GM19023 (cell line): ENCODE results near the gene PLXNB3.

ENCODE experiments used
- ATAC-seq: cut with Tn5 transposase; IDR thresholded peaks from one replicate; pipeline ENCODE4 v1.9.1; 2021; ENCODE audit warnings: mild to moderate bottlenecking, moderate library complexity; ENCODE audit not compliant: unreplicated experiment

Gene PLXNB3

DNA sequence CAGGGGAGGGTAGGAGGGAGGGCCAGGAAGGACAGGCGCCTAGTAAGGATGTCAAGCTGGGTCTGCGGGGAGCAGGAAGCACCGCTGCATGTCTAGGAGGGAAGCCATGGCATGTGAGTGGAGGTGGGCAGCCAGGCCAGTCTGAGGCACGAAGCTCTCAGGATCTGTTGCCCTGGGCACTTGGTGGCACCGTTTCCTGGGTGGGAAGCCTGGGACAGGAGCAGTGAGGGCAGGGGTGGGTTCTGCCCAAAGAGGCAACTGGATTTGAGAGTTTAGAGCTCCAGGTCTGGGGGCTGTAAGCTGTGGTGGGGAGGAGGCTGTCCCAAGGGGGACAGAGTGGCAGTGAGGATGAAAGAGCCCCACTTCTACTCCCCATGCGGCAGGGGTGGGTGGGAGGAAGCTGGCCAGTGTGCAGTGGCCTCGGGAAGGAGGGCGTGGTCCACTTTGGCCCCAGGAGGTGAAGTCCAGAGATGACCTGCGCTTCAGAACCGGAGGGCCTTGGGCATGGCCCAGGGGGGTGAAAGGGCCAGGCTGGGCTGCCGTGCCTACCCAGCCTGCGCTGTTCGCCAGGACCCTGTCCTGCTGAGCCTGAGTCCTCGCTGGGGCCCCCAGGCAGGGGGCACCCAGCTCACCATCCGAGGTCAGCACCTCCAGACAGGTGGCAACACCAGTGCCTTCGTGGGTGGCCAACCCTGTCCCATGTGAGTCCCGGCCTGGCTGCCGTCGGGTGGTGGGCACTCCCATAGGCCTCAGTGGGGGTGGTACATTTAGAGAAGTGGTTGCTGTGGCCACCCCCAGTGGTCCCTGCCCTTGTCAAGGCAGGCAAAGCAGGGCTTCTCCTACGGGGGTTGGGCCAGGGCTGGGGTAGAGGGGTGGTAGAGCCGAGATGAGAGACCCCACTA is 8.5 kb downstream of the PLXNB3 start:
- ATAC-seq: no peak

GRCh38 chrX:153773218-153773611 is 9.2 kb downstream of the PLXNB3 start:
- no peak for ATAC-seq

GRCh38 chrX:153773741-153774575 is 9.9 kb downstream of the PLXNB3 start:
- ATAC-seq: no peak

GRCh38 chrX:153774576-153775292 is 10.7 kb downstream of the PLXNB3 start:
- ATAC-seq: no peak

DNA sequence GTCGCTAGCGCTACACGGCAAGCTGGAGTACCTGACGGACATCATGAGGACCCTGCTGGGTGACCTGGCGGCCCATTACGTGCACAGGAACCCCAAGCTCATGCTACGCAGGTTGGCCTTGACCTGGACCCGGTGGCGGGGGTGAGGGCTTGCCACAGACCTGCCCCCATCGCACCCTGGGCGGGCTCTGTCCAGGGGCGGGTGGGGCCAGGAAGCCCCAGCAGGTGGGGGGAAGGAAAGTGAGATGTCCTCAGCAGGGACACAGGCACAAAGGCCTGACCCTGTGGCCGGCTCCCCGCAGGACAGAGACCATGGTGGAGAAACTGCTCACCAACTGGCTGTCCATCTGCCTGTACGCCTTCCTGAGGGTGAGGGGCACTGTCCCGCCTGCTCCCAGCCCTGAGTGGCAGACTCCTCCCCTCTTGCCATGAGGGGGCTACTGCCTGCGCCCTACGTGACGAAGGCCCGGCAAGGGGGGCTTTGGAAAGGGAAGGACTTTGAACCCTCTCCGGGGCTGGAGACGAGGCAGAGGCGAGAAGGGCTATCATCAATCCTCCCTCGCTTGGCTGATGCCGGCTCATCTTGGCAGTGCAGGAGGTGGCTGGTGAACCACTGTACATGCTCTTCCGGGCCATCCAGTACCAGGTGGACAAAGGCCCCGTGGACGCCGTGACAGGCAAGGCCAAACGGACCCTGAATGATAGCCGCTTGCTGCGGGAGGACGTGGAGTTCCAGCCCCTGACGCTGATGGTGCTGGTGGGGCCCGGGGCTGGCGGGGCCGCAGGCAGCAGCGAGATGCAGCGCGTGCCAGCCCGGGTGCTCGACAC is 11.5 kb downstream of the PLXNB3 start:
- ATAC-seq: no peak

DNA sequence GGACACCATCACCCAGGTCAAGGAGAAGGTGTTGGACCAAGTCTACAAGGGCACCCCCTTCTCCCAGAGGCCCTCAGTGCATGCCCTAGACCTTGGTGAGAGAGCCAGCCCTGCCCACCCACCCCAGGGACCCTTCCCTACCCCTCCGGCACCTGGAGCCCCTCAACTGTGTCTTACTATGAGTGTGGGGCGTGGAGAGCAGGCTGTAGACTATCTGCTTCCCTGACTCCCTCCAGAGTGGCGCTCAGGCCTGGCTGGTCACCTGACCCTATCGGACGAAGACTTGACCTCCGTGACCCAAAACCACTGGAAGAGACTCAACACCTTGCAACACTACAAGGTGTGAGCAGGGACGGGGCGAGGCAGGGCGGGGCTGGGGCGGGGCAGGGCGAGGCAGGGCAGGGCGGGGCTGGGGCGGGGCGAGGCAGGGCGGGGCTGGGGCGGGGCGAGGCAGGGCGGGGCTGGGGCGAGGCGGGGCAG is 12.1 kb downstream of the PLXNB3 start:
- no peak for ATAC-seq

- ATAC-seq: no peak
Observed at GRCh38 chrX:153776611-153777045, 12.6 kb downstream of the PLXNB3 start.

GRCh38 chrX:153777261-153778090 is 13.4 kb downstream of the PLXNB3 start:
- ATAC-seq: no peak

- no peak for ATAC-seq
Observed at GRCh38 chrX:153778181-153778580, 14.1 kb downstream of the PLXNB3 start.

DNA sequence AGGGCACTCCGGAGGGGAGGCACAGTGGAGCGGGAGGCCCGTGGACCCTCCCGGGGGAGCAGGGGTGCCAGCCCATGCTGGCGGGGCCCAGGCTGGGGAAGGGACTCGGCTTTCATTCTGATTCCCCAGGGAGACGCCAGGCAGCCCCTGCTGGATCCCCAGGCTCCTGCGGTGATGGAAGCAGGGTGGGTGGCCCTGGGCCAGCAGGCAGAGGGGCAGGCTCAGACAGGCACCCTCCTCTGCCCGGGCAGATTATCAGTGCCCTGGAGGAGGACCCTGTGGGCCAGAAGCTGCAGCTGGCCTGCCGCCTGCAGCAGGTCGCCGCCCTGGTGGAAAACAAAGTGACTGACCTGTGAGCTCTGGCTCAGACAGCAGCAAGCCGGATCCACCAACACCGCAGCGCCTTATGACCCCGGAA is 14.6 kb downstream of the PLXNB3 start:
- ATAC-seq: no peak

DNA sequence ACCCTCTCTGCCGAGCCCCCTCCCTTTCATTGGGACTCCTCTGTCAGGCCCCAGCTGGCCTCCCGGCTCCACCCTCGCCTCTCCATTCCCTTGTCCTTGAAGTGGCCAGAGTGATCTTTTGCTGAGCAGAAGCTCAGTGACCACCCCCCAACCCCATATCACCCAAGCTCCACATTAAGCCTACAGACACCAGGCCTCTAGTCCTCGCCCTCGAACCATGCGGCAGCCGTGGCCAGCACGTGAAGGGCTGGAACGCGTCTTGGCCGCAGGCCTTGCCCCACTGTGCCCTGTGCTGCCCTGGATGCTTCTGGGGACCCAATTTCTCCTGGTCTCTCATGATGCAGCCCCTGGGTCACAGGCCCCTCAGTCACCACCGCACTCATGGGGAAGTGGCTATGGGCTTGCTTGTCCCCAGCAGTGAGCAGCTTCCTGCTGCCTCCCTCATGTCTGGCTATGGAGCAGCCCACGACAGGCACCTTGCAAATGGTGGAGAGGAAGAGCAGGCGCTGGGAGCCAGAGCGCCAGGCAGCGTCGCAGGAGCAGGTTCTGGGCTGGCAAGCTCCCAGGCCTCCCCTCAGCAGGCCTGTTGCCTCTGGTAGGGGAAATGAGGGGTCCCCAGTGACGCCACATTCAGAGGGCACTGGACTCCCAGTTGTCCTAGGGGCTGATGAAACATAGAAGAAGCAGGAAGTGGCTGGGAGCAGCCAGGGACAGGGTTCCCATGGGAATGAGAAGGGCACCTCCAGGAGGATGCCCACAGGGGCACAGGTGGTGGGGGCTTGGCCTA is 16.0 kb downstream of the PLXNB3 start:
- ATAC-seq: no peak

DNA sequence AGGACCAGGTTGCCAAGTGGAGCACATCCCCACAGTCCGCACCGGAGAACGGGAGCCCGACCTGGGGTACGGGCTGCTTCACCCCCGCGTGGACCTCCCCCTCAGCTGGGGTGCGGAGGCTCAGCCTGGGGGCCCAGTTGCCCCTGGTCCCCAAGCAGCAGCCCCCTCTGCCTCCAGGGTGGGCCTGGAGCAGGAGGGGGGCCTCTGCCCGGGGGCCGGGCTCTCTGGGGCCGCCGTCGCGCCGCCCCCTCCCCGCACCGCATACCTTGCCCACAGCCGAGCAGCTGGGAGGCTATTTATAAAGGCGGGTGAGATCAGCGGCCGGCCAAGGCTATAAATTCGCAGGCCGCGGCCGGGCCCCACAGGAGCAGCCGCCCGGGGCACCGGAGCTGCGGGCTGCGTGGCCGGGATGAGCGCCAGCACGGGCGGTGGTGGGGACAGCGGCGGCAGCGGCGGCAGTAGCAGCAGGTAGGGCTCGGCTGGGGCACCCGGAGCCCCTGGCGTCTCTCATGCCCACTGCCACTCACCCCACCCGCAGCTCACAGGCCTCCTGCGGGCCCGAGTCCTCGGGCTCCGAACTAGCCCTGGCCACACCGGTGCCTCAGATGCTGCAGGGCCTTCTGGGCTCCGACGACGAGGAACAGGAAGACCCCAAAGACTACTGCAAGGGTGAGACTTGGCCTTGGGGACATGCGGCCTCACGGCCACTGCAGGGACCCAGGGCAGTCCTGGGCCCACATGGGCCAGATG is 16.8 kb downstream of the PLXNB3 start, which contains the start of gene SRPK3:
TSS of gene SRPK3 (plus strand) at position 364 of the 750 bp plus-strand sequence. CDS start at position 410, 46 bp downstream.
- ATAC-seq: no peak

GRCh38 chrX:153781428-153782047 is 17.5 kb downstream of the PLXNB3 start:
- no peak for ATAC-seq

DNA sequence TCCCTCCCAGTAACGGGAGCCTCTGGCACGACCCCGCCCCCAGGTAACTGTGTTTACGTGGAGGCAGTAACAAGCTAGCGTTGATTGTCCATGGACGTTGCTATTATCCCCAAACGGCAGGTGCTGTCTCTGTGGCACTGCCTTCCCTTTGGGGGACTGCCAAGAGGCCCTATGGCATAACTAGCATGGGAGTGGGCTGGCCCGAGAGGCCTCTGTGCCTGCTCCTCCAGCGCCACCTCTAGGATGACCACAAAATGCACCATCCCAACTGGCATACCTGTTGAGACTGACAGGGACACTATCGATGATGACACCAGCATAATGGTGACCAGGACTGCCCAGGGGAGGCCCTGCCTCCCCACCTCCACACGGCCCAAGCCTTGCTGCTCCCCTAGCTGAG is 18.3 kb downstream of the PLXNB3 start:
- ATAC-seq: no peak

DNA sequence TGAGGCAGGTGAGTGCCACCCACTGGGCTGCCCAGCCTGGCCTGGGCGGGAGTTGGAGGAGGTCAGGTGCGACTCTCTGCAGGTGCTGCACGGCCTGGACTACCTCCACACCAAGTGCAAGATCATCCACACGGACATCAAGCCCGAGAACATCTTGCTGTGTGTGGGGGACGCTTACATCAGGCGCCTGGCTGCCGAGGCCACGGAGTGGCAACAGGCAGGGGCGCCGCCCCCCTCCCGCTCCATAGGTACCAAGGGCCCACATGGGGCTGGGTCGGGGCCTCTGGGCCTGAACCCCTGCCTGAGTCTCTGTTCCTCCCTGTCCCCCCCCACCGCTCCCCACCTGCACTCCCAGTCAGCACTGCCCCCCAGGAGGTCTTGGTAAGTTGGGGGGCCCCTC is 18.8 kb downstream of the PLXNB3 start:
- ATAC-seq: no peak

DNA sequence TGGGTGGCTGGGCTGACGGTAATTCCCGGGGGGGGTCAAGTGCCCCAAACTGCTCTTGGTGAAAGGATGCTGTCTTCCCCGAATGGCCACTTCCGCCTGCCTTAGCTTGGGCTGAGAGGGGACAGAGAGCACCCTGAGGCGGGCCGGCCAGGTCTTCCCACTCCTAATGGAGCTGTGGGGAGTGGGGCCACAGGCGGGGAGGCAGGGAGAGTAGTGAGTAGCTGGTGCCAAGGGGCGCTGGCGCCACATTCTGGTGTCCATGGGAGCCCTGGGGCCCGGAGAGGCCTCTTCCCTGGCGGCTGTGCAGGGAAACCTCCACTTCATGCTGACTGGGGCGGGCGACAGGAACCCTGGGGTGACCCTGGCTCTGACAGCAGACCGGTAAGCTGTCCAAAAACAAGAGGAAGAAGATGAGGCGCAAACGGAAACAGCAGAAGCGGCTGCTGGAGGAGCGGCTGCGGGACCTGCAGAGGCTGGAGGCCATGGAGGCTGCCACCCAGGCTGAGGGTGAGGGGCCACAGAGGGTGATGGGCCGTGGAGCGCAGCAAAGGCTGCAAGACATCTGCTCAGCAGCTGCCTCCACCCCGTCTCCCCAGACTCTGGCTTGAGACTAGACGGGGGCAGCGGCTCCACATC is 19.4 kb downstream of the PLXNB3 start:
- ATAC-seq: no peak
